ENCODE data around the gene PTPRK.

The PTPRK gene

GRCh38 chr6:127921982-127922381 lies 598.4 kb downstream of the PTPRK start:
- Histone ChIP-seq H3K9me3 (ENCODE audit: low read length) (no peaks in the 10 kb centered on the region), H3K27me3 (ENCODE audit: control insufficient read depth in 1 of 2, insufficient read depth in 2 of 2, low read length in 2 of 2) (no peaks in the 10 kb centered on the region), H3K4me3 (ENCODE audit: low read depth in 1 of 2, low read length in 2 of 2) (no peak overlapping the region), H3K27ac (ENCODE audit: low read depth, low read length) (no peak overlapping the region), H3K36me3 (ENCODE audit: insufficient read depth, low read length) (no peaks in the 10 kb centered on the region), H3K9ac (ENCODE audit: low read length) (no peak overlapping the region), H3K4me1 (ENCODE audit: insufficient read depth, low read length) (no peaks in the 10 kb centered on the region)

- H3K36me3 ChIP-seq (ENCODE audit: insufficient read depth, low read length), result no peaks in the 10 kb centered on the region
- H3K27ac ChIP-seq (ENCODE audit: low read depth, low read length), result no peak overlapping the region
These were observed 599.6 kb downstream of the PTPRK start for GRCh38 chr6:127920804-127921203.

More at GRCh38 chr6:127920804-127921203, 599.6 kb downstream of the PTPRK start:
- Histone ChIP-seq H3K27me3 (ENCODE audit: control insufficient read depth in 1 of 2, insufficient read depth in 2 of 2, low read length in 2 of 2) (no peaks in the 10 kb centered on the region), H3K9me3 (ENCODE audit: low read length) (no peaks in the 10 kb centered on the region), H3K4me3 (ENCODE audit: low read depth in 1 of 2, low read length in 2 of 2) (no peak overlapping the region), H3K9ac (ENCODE audit: low read length) (no peak overlapping the region), H3K4me1 (ENCODE audit: insufficient read depth, low read length) (no peaks in the 10 kb centered on the region)
